GM12864 (cell line): ENCODE data around the gene RHOT1.
"Not testable (repeated sequence)": the region's sequence is repeated elsewhere in the genome, so short reads cannot be mapped to it uniquely, and the experiment has no call there.

Source experiments
- DNase-seq: peaks from one replicate; pipeline ENCODE4 v3.0.0-alpha.2; 2011; ENCODE audit warnings: low read depth
- H3K4me3 ChIP-seq: 2 replicates; pipeline ENCODE4 v1.5.1; 2011; ENCODE audit warnings: mild to moderate bottlenecking, low read depth, low read length, control low read depth
- TF ChIP-seq, protein P1 (sequence below): IDR thresholded peaks from 2 replicates; pipeline ENCODE4 v1.5.1; 2011; ENCODE audit warnings: low read depth, mild to moderate bottlenecking, moderate library complexity, low read length, control low read depth, inconsistent platforms; ENCODE audit errors: missing control alignments

RHOT1 gene

DNA sequence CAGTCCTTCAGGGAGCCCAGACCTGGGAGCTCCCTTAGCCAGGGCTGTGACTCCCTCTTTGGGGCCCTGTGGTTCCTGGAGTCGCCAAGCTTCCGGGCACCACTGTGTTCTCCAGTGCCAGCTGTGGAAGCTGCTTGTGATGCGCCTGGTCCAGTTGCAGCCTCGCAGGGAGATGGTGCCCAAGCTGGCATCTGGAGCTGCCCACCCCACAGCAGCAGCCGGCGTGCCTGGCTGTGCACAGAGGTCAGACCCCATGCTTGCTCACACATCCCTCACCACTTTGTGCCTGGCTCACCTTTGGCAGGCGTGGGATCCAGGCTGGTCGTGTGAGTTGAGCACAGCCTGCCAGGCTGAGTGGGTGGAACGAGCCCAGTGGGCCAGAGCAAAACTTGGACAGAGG is 18.2 kb downstream of the RHOT1 start:
- TF ChIP-seq, protein P1, sequence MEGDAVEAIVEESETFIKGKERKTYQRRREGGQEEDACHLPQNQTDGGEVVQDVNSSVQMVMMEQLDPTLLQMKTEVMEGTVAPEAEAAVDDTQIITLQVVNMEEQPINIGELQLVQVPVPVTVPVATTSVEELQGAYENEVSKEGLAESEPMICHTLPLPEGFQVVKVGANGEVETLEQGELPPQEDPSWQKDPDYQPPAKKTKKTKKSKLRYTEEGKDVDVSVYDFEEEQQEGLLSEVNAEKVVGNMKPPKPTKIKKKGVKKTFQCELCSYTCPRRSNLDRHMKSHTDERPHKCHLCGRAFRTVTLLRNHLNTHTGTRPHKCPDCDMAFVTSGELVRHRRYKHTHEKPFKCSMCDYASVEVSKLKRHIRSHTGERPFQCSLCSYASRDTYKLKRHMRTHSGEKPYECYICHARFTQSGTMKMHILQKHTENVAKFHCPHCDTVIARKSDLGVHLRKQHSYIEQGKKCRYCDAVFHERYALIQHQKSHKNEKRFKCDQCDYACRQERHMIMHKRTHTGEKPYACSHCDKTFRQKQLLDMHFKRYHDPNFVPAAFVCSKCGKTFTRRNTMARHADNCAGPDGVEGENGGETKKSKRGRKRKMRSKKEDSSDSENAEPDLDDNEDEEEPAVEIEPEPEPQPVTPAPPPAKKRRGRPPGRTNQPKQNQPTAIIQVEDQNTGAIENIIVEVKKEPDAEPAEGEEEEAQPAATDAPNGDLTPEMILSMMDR, result no peak
- no peak for DNase-seq
- H3K4me3 ChIP-seq, result no peak overlapping the region

DNA sequence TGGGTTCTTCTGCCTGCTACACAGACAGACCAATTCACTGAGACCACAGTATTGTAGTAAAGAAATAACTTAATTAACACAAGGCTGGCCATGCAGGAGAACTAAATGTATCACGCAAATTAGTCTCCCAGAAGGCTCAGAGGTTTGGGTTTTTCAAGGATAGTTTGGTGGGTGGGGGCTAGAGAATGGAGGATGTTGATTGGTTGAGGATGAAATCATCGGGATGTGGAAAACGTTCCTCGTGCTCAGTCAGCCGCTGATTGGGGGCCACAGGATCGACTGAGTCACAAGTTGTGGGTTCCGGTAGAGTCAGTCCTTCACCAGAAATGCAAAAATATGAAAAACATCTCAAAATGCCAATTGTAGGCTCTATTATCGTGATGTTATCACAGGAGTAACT is 18.7 kb downstream of the RHOT1 start:
- TF ChIP-seq, protein P1, result no peak
- H3K4me3 ChIP-seq, result no peak overlapping the region
- DNase-seq, result no peak

DNA sequence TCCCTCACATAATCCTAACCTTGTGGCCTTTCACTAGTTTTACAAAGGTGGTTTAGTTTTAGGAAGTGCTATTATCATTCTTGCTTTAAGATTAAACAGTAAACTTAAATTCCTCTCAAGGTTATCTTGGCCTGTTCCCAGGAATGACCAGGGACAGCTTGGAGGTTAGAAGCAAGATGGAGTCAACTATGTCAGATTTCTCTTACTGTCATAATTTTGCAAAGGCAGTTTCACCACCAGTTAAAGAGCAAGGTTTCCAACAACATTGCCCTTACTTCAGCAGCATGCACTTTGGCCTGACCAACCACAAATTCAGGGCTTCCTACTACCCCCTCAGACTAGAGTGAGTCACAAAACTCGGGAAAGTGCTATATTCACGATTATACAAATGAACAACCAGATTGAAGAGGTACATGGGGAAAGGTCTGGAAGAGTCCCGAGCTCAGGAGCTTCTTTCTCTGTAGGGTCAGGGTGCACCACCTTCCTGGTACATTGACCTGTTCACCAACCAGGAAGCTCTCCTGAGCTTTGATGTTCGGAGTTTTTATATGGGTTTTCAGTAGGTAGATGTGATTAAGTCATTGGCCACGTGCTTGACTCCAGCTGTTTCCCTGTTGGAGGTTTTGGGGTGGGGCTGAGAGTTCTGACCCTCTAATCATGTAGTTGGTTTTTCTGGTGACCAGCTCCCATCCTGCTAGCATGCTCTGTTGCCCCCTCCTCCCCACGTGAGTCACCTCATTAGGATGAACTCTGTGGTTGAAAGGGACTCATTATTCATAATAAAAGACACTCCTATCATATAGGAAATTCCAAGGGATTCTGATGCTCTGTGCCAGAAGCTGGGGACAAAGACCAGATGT is 19.4 kb downstream of the RHOT1 start:
- DNase-seq, result no peak
- TF ChIP-seq, protein P1, result no peak
- H3K4me3 ChIP-seq, result no peak overlapping the region

DNA sequence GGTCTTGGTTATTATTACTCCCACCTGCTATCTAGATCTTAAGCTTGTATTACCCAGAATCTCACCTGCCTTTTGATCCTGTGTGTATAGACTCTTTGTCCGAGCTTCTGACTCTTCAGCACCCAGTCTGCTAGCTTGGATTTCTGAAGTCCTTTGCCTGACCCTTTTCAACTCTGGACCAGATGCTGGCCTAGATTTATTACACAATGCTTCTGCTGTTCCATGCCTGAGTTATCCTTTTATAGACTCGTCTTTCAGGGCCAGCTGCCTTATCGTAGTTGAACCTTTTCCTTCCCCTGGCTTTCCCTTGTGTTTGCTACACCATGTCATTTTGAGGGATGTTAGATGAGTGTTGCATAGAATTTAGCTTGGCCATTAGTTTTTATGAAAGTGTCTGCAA is 32.6 kb downstream of the RHOT1 start:
- TF ChIP-seq, protein P1, result no peak
- H3K4me3 ChIP-seq, result no peak overlapping the region
- DNase-seq, result no peak

DNA sequence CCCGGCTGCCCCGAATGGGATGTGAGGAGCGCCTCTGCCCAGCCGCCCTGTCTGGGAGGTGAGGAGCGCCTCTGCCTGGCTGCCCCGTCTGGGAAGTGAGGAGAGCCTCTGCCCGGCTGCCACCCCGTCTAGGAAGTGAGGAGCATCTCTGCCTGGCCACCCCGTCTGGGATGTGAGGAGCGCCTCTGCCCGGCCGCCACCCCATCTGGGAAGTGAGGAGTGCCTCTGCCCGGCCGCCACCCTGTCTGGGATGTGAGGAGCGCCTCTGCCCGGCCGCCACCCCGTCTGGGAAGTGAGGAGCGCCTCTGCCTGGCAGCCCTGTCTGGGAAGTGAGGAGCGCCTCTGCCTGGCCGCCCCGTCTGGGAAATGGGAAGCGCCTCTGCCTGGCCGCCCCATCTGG is 36.4 kb downstream of the RHOT1 start:
- not testable (repeated sequence) for DNase-seq, H3K4me3 ChIP-seq

DNA sequence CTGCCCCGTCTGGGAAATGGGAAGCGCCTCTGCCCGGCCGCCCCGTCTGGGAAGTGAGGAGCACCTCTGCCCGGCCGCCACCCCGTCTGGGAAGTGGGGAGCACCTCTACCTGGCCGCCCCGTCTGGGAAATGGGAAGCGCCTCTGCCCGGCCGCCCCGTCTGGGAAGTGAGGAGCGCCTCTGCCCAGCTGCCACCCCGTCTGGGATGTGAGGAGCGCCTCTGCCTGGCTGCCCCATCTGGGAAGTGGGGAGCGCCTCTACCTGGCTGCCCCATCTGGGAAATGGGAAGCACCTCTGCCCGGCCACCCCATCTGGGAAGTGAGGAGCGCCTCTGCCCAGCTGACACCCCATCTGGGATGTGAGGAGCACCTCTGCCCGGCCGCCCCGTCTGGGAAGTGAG is 36.8 kb downstream of the RHOT1 start:
- DNase-seq, H3K4me3 ChIP-seq: not testable (repeated sequence)

DNA sequence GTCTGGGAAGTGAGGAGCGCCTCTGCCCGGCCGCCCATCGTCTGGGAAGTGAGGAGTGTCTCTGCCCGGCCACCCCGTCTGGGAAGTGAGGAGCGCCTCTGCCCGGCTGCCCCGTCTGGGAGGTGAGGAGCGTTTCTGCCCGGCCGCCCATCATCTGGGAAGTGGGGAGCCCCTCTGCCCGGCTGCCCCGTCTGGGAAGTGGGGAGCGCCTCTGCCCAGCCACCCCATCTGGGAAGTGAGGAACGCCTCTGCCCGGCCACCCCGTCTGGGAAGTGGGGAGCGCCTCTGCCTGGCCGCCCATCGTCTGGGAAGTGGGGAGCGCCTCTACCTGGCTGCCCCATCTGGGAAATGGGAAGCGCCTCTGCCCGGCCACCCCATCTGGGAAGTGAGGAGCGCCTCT is 37.2 kb downstream of the RHOT1 start:
- H3K4me3 ChIP-seq, DNase-seq: not testable (repeated sequence)

DNA sequence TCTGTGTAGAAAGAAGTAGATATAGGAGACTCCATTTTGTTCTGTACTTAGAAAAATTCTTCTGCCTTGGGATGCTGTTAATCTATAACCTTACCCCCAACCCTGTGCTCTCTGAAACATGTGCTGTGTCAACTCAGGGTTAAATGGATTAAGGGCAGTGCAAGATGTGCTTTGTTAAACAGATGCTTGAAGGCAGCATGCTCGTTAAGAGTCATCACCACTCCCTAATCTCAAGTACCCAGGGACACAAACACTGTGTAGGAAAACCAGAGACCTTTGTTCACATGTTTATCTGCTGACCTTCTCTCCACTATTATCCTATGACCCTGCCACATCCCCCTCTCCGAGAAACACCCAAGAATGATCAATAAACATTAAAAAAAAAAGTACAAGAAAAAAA is 38.0 kb downstream of the RHOT1 start:
- not testable (repeated sequence) for H3K4me3 ChIP-seq

DNA sequence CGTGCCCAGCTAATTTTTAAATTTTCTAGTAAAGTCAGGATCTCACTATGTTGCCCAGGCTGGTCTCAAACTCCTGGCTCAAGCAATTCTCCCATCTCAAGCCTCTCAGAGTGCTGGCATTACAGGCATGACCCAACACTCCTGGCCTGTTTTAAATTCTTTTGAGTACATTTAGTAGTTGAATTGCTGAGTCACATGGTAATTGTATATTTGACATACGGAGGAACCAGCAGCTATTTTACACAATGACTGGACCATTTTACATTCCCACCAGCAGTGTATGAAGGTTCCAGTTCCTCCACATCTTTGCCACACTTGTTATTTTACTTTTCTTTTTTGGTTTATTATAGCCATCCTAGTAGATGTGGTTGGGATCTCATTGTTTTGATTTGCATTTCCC is 43.6 kb downstream of the RHOT1 start:
- DNase-seq, result no peak
- TF ChIP-seq, protein P1, result no peak

More for the DNA sequence above, 38.0 kb downstream of the RHOT1 start:
- DNase-seq, result not testable (repeated sequence)

More for the DNA sequence above, 43.6 kb downstream of the RHOT1 start:
- H3K4me3 ChIP-seq, result no peak overlapping the region
